T-helper 1 cell (primary cell): ENCODE results near the gene MTOR.
"Not testable (repeated sequence)": the region's sequence is repeated elsewhere in the genome, so short reads cannot be mapped to it uniquely, and the experiment has no call there.

Experiments
- DNase-seq, 5 donors: peaks; one replicate each; pipeline ENCODE4 v3.0.0-alpha.2; 2012 to 2020

MTOR gene

GRCh38 chr1:11215381-11216005 lies 46.9 kb downstream of the MTOR start:
- DNase-seq: no peak

GRCh38 chr1:11214698-11215380 lies 47.5 kb downstream of the MTOR start:
- DNase-seq: no peak

- no peak for DNase-seq
These were observed 50.3 kb downstream of the MTOR start for GRCh38 chr1:11211925-11212587.

GRCh38 chr1:11211461-11211860 lies 50.9 kb downstream of the MTOR start:
- no peak for DNase-seq

GRCh38 chr1:11207898-11208611 lies 54.3 kb downstream of the MTOR start:
- no peak for DNase-seq

- no peak for DNase-seq
These were observed 57.8 kb downstream of the MTOR start for GRCh38 chr1:11204396-11205190.

- no peak for DNase-seq
These were observed 63.3 kb downstream of the MTOR start for GRCh38 chr1:11198851-11199594.

GRCh38 chr1:11198257-11198656 lies 64.1 kb downstream of the MTOR start:
- no peak for DNase-seq

- DNase-seq: no peak
These were observed 65.0 kb downstream of the MTOR start for GRCh38 chr1:11197359-11197758.

GRCh38 chr1:11196945-11197344 lies 65.4 kb downstream of the MTOR start:
- DNase-seq: no peak

- no peak for DNase-seq
These were observed 67.8 kb downstream of the MTOR start for GRCh38 chr1:11194407-11195176.

GRCh38 chr1:11193376-11193775 lies 69.0 kb downstream of the MTOR start:
- DNase-seq: no peak

- DNase-seq: no peak
These were observed 73.4 kb downstream of the MTOR start, which contains the start of gene ANGPTL7 for GRCh38 chr1:11188858-11189451. TSS of gene ANGPTL7 (plus strand) at chr1:11189355. CDS start at chr1:11189580, 225 bp downstream.

GRCh38 chr1:11188381-11188780 lies 74.0 kb downstream of the MTOR start:
- no peak for DNase-seq

- DNase-seq: no peak
These were observed 74.4 kb downstream of the MTOR start for GRCh38 chr1:11187931-11188330.

- DNase-seq: no peak
These were observed 74.9 kb downstream of the MTOR start for GRCh38 chr1:11187494-11187893.

- no peak for DNase-seq
These were observed 75.4 kb downstream of the MTOR start for GRCh38 chr1:11187000-11187399.

GRCh38 chr1:11184973-11185372 lies 77.4 kb downstream of the MTOR start:
- no peak for DNase-seq

GRCh38 chr1:11182884-11183283 lies 79.5 kb downstream of the MTOR start:
- no peak for DNase-seq

GRCh38 chr1:11180342-11180744 lies 82.0 kb downstream of the MTOR start:
- DNase-seq: no peak

GRCh38 chr1:11179749-11180148 lies 82.6 kb downstream of the MTOR start:
- not testable (repeated sequence) for DNase-seq
